HG03521 (cell line): ENCODE results near the gene CDK11A.
A peak's percentile ranks its signal among the peaks of the same experiment; 100 is the strongest.
"Not testable (repeated sequence)": the region's sequence is repeated elsewhere in the genome, so short reads cannot be mapped to it uniquely, and the experiment has no call there.

Source experiments
- ATAC-seq: cut with Tn5 transposase; IDR thresholded peaks from one replicate; pipeline ENCODE4 v1.9.1; 2021; ENCODE audit warnings: mild to moderate bottlenecking, moderate library complexity; ENCODE audit not compliant: unreplicated experiment

CDK11A gene

GRCh38 chr1:1754051-1754815 lies 30.1 kb upstream of the CDK11A start:
- no peak for ATAC-seq

GRCh38 chr1:1753607-1754005 lies 29.4 kb upstream of the CDK11A start:
- ATAC-seq: no peak

GRCh38 chr1:1752636-1753606 lies 28.8 kb upstream of the CDK11A start:
- no peak for ATAC-seq

GRCh38 chr1:1752190-1752589 lies 28.0 kb upstream of the CDK11A start:
- no peak for ATAC-seq

- not testable (repeated sequence) for ATAC-seq
These were observed 25.8 kb upstream of the CDK11A start for GRCh38 chr1:1749941-1750340.

- no peak for ATAC-seq
These were observed 24.6 kb upstream of the CDK11A start for GRCh38 chr1:1748686-1749321.

GRCh38 chr1:1746566-1746909 lies 22.4 kb upstream of the CDK11A start:
- peak; percentile 74 for ATAC-seq

- peak; percentile 69 for ATAC-seq
These were observed 21.8 kb upstream of the CDK11A start for GRCh38 chr1:1745651-1746565.

GRCh38 chr1:1742529-1742928 lies 18.4 kb upstream of the CDK11A start:
- not testable (repeated sequence) for ATAC-seq

GRCh38 chr1:1741013-1741412 lies 16.9 kb upstream of the CDK11A start:
- ATAC-seq: not testable (repeated sequence)

GRCh38 chr1:1738799-1739337 lies 14.7 kb upstream of the CDK11A start:
- ATAC-seq: not testable (repeated sequence)

- not testable (repeated sequence) for ATAC-seq
These were observed 13.8 kb upstream of the CDK11A start for GRCh38 chr1:1737675-1738590.

GRCh38 chr1:1732381-1732780 lies 8.2 kb upstream of the CDK11A start:
- ATAC-seq: no peak

GRCh38 chr1:1730870-1731269 lies 6.7 kb upstream of the CDK11A start:
- no peak for ATAC-seq

- not testable (repeated sequence) for ATAC-seq
These were observed 6.1 kb upstream of the CDK11A start for GRCh38 chr1:1730230-1730629.

- ATAC-seq: not testable (repeated sequence)
These were observed 5.1 kb upstream of the CDK11A start for GRCh38 chr1:1729116-1729816.

- not testable (repeated sequence) for ATAC-seq
These were observed 4.3 kb upstream of the CDK11A start for GRCh38 chr1:1728308-1729005.
